GM21390 (cell line): ENCODE results near the gene DACT2.
"Not testable (repeated sequence)": the region's sequence is repeated elsewhere in the genome, so short reads cannot be mapped to it uniquely, and the experiment has no call there.

Experiments used
- ATAC-seq: cut with Tn5 transposase; IDR thresholded peaks from one replicate; pipeline ENCODE4 v1.9.1; 2021; ENCODE audit not compliant: unreplicated experiment

Gene DACT2

DNA sequence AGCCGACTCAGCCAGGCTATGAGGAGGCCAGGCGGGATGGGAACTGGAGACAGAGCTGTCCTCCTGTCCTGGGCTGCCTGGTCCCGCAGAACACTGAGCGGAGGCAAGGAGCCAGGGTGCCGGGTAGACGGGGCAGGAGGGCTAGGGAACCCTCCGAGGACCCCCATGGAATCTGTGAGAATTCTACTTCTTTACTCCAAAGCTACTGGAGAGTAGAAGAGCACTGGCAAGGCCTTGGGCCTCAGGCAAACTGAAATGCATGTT lies 14.9 kb downstream of the DACT2 start:
- no peak for ATAC-seq

DNA sequence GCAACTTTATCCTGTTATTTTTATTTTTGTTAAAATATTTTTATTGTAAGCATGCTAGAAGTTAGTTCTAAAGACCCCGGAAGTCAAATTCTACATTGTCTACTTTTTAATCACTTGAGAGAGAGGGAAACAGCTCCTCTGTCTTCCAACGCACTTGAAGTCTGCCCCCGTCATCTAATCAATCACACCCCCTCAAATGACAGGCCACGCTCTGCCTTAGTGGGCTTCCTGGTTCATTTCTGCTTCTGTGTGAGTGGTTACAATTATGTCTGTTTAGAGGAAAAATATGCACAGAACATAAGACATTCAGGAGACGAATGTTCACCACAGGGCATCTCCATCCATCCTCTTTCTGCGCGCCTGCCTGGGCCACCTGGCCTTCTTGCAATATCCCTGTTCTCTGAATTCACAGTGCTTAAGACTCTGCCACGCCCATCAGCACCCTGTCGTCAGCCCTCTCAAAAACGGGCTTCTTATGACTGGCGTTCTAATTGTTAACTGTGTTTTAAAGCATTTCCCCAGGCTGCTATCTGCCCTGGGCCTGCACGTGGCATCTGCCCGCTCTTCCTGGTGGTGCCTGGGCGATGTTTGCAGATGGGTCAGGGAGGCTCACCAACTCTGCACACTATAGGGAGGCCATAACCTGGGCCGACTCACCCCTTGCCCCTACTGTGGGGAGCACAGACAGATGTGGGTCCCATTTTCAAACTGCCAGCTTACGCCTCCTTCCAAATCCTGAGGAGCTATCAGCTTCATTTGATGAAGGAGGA lies 15.4 kb downstream of the DACT2 start:
- no peak for ATAC-seq

DNA sequence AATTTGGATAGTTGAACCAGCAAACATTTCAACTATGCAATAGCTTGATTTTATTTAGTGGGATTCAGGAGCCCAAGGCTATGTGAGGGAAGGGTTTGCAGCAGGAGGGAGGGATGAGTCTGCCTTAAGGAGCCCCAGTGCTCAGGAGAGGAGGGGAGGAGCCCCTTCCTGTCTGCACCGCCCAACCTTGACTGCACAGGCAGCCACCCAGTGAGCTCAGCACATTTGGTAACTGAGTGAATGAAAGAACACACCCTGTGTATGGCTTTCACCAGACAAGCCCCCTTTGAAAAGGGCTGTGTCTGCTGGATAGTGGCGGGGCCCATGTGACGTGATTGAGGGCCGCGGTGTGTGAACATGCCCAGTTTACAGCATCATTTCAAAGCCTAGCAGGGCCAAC lies 17.0 kb downstream of the DACT2 start:
- no peak for ATAC-seq

DNA sequence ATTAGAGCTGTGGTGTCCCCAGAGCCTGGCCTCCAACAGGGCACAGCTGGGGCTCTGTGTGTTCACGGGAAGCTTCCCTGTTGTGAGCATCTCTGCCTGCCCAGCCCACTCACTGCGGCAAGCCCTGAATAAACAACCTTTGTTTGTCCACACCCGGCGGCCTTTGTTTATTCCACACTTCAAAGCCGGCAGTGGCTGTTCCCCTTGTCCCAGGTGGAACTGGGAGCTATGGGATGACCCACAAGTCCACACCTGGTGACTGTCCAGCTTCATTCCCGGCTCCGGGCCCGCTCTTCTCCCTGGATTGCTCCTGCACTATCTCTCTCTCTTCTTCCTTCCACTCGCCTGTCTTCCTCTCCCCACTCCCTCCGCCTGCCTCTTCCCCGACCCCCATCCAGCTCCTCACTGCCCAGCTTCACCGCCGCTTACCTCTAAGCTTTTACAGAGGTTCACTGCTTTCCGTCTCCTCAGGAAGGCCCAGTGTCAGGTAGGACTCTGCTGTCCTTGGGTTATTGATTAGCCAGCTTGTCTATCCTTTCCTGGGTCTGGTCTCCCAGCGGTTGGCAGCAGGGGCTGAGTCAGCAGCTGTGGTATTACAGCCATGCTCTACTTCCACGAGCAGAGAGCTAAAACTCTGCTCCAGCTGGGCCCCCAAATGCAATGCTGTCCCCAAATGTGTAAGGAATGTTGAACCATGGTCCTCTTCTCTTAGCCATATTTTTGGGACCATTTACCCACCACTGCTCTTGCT lies 17.8 kb downstream of the DACT2 start:
- no peak for ATAC-seq

DNA sequence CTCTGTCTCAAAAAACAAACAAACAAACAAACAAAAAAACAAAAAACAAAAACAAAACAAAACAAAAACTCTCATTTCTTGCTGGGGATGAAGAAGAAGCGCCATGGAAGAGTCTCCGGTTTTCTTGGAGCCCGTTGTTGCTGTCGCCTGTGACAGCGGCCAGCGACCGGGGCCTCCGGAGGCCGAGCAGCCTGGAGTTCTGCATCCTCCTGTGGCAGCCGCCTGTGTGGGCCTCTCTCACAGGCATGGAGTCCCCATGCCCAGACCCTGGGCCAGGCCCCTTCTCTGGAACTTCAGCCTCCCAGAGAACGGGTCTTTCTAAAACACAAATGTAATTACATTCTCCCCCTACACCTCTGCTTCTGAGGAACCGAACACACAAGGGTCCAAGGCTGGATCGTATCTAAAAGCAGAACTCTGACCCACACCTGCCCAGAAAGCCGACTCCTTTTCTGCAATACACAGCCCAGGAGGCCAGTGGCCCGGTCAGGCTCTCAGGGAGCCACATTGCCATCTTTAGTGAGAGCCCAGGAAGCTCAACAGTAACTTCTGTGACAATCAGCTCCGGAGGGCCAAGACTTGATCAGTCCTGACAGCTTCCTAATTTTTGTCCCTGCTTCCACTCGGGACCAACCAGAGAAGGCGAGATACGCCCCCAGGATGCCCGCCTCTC lies 18.5 kb downstream of the DACT2 start:
- ATAC-seq = no peak

DNA sequence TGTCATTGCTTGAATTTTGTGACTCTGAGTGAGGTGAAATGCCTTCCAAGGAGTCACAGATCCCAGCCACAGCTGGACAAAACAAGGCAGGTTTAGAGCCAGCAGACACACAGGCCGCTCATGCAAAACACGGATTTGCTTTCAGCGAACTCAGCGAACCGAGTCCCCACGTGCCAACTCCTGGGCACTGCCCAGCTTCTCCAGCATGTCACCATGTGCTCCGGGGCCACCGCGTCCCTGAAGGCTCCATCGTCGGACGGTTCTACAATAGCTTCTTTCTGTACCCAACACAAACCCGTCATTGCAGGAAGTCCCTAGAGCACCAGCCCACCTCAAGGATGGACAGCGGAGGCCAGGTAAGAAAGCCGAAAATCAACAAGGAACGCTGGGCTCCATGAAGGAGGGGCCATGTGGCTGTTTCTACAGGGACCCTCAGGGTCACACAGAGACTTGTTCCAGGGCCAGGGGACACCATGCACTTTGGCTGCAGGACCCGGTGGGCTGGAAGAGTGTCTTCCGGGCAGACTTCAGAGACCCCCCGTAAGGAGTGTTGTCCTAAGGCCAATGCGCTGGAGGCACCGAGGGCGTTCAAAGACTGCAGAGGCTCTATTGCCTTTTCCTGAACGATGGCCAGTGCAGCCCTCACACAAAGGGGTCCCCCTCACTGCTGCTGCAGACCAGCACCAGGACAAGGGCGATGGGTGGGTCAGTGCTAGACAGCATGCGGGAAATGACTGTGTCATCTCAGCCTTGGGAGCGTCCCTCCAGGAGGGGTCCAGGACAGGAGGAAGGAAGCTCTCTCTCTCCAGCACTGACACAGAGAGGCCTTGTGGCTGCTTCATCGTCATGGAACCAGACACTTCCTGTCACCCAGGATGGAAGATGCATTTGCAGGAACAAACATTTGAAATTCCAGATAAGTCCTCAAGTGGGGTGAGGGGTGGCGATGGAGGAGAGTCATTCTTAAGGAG lies 19.8 kb downstream of the DACT2 start:
- no peak for ATAC-seq

DNA sequence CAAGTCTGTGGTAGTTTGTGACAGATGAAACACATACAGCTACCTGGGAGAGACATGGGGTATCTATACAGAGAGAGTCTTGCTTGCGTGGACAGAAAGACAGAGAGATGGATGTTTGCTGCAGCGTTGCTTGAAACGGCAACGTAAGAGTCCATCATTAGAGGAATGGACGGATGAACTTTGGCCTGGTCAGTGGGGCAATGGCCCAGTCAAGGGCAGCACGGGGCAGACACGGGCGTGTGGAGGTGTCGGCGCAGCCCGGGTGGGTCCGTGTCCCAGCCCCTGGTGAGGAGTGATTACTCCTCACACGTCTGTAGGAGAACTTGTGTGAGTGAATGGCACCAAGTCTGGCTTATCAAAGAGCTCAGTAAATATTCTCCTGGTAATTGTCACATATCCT lies 21.9 kb downstream of the DACT2 start:
- no peak for ATAC-seq

DNA sequence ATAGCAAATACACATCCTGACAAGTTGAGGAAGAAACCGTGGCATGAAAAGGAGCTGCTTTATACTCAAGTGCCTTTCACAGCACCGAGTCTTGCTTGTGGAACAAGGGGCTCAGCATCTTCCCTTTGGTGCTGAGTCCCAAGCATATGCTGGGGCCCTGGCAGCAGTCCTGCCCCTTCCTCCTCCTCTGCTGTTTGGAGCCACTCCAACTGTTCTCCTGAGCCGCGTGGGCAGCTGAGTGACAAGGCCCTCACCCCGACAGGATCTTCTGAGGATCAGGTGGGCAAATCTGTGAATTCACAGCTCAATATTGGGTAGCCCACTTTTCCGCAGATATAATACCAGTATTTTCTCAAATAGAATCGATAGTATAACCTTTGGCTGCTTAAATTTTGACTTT lies 24.7 kb downstream of the DACT2 start:
- ATAC-seq = no peak

DNA sequence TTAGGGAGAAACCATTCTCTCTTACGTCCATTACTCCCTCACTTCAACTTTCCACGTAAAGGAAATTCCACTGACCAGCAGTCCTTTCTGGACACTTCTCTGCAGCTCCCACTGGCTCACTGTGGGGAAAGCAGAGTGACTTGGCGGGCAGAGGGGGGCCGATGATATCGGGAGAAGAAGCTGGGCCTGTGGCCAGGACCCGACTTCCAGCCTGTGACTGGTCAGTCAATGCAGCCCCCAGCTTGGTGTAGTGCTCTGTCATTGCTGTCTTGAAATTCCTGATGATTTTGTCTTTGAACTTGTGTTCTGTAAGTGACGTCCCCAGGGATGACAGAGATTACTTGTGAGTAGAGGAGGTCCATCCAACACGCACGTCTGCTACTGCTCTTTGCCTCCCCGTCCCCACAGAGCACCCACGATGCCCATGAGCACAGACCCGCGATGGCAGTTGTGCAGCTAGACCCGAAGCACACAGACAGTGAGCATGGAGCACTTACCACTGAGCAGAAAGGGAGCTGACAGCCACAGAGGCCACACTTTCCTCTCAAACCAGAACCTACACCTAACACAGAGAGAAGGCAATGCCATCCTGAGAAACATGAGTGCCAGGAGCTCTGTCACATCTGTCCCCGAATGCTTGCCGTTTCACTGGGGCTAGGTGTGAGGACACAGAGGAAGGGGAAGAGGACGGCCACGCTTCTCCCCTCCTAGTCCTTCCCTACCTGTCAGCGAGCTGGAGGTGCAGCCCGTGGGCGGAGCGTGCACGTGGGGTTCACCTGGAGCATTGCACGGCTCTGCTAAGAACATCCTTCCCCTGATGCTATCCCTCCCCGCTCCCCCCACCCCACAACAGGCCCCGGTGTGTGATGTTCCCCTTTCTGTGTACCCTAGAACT lies 25.7 kb downstream of the DACT2 start:
- ATAC-seq = no peak

DNA sequence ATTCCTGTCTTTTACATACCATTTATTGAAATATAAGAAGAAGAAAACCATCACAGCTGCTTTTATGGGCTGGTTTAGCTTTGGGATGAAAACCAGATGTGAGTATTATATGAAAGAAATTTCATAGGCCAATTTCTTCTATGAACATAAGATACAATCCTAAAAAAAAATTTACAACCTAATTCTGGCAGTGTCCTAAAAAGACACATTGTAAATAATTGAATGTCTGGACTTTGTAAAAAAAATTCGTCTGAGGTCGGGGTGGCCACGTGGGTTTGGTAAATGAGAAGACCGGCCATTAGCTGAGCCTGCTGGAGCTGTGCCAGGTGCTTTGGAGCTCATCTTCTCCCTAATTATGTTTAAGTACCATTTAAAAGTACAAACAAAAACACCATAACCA lies 26.8 kb downstream of the DACT2 start:
- no peak for ATAC-seq

DNA sequence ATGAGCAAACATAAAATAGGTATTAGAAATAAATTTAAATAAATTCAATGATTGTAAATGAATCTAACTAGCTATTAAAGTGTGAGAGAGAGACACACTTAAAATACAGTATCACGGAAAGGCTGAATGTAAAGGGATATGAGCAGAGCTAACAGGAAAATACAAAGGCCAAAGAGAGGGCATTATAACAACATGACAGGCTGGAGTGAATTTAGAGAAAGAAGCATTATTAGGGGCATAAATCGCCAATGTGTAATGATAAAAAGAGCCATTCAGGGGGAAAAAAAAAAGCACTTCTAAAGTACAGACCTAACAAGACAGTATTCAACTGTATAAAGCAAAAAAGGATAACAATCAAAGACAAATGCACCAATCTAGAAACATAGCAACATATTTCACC lies 28.1 kb downstream of the DACT2 start:
- ATAC-seq = no peak

DNA sequence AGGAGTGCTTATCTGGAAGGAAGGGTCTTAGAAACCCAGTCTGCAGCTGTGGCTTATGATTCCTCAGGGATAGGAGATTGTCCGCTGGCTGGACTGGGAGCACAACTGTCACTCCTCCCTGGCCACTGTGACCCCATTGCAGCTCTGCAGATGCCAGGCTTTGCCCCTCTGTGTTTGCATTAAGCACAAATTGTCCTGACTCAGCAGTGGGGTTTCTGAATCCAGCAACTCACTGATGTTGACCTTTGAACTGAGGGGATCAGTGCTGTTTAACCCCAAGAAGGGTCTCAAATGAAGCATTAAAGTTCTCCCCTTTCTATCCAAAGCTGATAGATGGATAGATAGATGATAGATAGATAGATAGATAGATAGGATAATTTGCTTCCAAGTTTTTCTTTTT lies 29.5 kb downstream of the DACT2 start:
- no peak for ATAC-seq

DNA sequence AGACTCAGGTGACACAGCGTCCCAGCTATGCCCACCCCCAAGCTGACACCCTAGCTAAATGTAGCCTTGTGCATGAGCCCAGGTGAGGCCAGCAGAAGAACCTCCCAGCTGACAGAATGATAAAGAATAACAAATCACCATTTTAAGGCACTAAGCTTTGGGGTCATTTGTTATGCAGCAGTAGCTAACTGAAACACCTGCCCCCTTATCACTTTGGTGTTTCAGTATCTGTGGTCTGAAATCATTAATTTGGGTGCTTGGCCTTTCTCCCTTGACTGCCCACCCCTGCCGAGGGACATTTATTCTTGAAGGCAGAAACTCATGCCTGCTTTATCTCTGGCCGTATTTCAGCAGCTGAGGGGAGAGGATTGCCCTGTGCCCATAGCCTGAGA lies 30.0 kb downstream of the DACT2 start:
- ATAC-seq = no peak

DNA sequence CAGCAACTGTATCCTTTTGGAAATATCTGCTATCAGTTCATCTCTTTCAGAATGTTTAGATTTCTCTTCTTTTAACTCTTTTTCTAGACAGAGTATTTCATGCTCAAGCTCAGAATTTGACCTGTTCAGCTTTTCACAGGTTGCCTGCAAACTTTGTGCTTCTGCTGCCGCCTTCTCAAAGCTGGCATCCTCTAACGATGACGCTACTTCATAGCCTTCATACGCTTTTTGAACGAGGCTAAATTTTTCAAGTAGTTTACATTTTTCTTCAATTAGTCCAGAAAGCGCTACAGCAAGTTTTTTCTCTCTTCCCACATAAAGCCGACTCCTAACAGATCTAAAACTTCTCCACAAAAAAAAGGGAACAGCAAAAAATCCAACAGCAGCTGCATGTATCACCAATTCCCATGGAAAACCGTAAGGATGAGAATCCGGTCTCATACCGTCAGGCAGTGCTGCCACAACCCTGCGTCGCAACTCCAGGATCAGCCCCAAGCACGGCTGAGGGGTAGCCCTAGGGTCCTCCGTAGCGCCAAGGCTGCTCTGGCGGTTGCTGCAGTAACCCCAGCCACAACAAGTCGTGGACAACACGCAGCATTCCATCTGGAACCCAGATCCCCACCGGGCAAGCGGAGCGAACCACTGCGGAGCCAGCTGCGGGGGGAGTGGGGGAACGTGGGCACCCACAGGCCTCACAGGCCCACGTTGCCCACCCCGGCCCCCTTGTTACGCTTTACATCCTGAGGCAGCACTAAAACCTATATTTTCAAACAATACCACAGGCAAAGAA lies 30.6 kb downstream of the DACT2 start:
- no peak for ATAC-seq

DNA sequence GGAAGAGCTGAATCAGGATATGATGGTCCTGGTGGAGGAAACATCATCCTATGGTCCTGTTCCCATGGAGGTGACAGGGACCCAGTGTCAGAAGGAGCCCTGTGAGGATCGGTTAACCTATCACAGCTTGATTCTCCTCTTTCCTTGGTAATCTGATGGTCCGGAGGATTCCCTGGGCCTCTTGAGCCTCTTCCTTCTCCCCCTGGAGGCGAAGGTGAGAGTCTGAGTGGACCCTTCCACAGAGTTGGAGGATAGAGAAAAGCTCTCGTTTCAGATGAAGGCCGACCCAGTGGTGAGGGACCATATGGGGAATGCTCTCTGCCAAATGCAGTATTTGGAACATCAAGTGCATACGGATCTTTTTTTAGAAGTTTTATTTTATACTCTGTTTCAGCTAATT lies 32.1 kb downstream of the DACT2 start:
- not testable (repeated sequence) for ATAC-seq

DNA sequence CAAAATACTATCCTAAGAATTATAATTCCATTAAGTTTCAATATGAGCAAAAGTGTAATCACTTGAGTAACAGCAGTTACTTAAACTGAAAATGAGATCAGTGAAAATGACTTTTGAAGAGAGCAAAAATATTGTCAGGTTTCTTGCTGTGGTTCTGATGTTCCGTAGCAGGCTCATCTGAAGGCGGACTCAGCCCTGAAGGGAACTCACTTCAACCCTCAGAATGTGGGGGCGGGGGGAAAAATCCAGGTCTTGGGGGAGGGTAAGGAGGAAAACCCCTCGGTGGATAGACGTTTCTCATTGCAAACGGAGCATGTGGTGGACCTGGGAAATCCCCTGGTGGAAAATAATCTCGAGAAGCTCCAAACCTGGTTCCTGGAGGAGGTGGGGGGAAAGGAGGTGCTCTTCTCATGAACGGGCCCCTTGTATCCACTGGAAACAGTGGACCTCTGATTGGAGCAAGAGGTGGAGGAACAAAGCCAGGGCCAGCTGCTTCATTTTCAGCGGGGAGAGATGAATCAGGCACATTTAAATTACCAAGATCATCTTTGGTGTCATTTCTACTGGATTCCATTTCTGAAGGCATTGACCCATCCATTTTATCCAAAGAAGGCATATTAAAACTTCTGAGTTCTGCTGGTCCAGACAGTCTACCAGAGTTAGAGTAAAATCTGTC lies 32.7 kb downstream of the DACT2 start:
- not testable (repeated sequence) for ATAC-seq

DNA sequence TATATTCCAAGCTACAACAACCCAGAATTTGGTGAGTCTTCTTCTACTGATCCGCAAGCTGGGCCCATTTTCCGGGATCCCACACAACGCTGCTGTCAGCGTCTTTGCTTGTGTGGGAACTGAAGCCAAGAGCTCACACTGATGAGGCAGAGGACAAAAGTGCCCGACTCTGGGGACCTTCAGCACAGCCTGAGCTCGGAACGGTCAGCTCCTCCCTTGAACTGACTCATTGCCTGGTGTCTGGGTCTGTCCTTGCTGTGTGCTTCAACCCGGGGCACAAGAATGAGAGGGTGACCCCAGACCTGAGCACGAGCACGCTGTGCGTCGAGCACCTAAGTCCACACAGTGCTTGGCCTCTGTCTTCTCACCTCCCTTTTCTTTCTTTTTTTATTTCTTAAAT lies 33.5 kb downstream of the DACT2 start:
- no peak for ATAC-seq

DNA sequence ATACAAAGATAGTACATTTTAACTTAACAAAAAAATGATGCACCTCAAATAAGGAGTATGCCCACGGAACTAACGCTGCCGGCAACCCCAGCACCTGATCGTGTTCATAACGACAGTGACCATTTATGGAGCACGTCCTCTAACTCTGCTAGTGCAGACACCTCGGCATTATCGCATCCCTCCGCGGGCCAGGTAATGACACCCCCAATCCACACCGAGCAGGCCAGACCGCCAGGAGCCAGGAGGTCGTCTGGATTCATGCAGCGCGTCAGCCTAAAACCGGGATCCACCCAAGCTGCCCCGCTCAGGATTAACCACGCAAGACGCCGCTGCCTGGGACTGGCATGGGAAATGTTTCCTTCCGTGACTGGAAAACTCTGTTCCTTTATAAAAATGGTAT lies 34.1 kb downstream of the DACT2 start:
- ATAC-seq = no peak

DNA sequence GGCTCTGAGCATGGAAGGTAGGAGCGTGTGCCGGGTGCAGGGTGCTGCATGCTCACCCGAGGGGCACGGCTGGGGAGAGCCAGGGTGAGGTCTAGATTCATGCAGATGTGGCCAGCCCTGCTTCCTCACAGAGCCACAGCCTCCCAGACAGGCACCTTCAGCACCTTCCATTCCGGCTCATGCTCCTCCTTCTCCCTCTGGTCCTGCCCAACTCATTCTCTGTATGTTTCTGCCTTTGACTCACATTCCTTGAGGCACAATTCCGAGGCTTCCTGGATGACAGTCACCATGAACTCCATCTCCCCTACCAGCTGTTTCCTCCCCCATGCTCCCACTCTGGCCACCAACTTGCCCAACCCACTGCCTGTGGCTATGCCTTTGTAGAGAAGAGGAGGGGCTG lies 35.4 kb downstream of the DACT2 start:
- no peak for ATAC-seq
